Fibroblast of villous mesenchyme (primary cell): ENCODE measurements around the gene ATP8A2. TPM values are rescaled to one million over a fixed set of nuclear protein-coding genes. Genes with fewer than 3 reads are reported as not detected.

Source experiments
- DNase-seq: peaks from one replicate; pipeline ENCODE4 v3.0.0-alpha.2; 2010; ENCODE audit warnings: low read depth
- H3K4me3 ChIP-seq: 2 replicates; pipeline ENCODE4 v1.5.1; 2011; ENCODE audit warnings: low read depth, mild to moderate bottlenecking, low read length
- CTCF ChIP-seq: IDR thresholded peaks from 2 replicates; pipeline ENCODE4 v1.5.1; 2012; ENCODE audit warnings: low read depth, mild to moderate bottlenecking, low read length; ENCODE audit not compliant: insufficient read depth
- total RNA-seq: library from RNA; depleted of rRNA; stranded (reverse); fragments of >200 nt; gene quantifications from 2 replicates; pipeline ENCODE4 v1.2.3, GENCODE V29; 2012

Gene ATP8A2
- total RNA-seq, 1 donor: under 0.01 TPM

- H3K4me3 ChIP-seq: peak overlapping the region; percentile 23
- TF ChIP-seq CTCF: no peak
- DNase-seq: no peak
Observed at GRCh38 chr13:25371158-25371874, 458 bp upstream of the ATP8A2 start.

GRCh38 chr13:25372284-25373081, 709 bp downstream of the ATP8A2 start:
- TF ChIP-seq CTCF: no peak
- no peak for DNase-seq
- H3K4me3 ChIP-seq: peak overlapping the region; percentile 37

- no peak overlapping the region for H3K4me3 ChIP-seq
- DNase-seq: peak; percentile 57
- peak; percentile 76 for TF ChIP-seq CTCF
Observed at GRCh38 chr13:25375727-25376358, 4.1 kb downstream of the ATP8A2 start.

- H3K4me3 ChIP-seq: no peak overlapping the region
- no peak for TF ChIP-seq CTCF
- no peak for DNase-seq
Observed at GRCh38 chr13:25377244-25377962, 5.6 kb downstream of the ATP8A2 start.

- no peak for TF ChIP-seq CTCF
- no peak for DNase-seq
- H3K4me3 ChIP-seq: no peak overlapping the region
Observed at GRCh38 chr13:25378528-25378927, 6.8 kb downstream of the ATP8A2 start.

- no peak for DNase-seq
- TF ChIP-seq CTCF: no peak
Observed at GRCh38 chr13:25379011-25379410, 7.2 kb downstream of the ATP8A2 start.

More at GRCh38 chr13:25379011-25379410, 7.2 kb downstream of the ATP8A2 start:
- H3K4me3 ChIP-seq: no peak overlapping the region
